H54 (cell line): ENCODE measurements around the gene NUP98.

Source experiments
- DNase-seq: peaks from one replicate; pipeline ENCODE4 v3.0.0; 2011; ENCODE audit warnings: low spot score, mixed read lengths; ENCODE audit not compliant: insufficient read length
- FAIRE-seq: peaks from 3 replicates; lab custom pipeline; 2011; peaks lifted over from hg19 to GRCh38; lab: Jason Lieb, UNC
- POLR2A ChIP-seq: IDR thresholded peaks from 2 replicates; pipeline ENCODE4 v1.6.1; 2011; ENCODE audit warnings: low read depth, mild to moderate bottlenecking, low read length

The NUP98 gene

DNA sequence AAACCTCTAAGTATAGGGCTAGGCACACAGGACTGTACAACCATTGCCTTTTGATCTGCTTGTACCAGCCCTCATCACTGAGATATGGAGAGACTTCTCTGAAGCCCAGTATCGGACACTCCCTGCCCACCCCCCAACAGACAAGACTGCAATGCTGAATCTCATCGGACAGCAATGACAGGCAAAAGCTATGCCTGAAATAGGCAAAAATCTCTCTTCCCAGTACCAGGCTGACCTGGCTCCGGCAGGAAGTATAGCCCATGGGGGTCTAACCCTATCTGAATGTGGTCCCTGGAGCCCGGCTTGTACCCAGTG, 37.0 kb upstream of the NUP98 start:
- TF ChIP-seq POLR2A: no peak
- no peak for FAIRE-seq
- no peak for DNase-seq

DNA sequence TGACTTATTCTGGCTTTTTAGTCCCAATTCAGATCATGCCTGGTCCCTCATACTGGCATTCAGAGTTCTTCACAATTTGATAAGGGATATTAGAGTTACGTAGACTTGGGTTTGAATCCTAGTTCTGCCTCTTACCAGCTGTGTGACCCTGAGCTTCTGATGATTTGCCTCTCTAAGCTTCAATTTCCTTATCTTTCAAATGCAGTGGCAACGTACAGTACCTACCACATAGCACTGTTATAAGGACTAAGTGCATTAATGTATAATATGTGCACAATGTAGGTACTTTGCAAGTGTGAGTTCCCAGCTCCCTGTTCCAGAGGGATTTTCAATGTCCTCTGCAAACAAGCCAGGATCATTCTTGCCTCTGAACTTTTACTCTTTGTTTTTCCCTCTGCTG, 36.1 kb upstream of the NUP98 start:
- DNase-seq: no peak
- FAIRE-seq: no peak
- no peak for TF ChIP-seq POLR2A

DNA sequence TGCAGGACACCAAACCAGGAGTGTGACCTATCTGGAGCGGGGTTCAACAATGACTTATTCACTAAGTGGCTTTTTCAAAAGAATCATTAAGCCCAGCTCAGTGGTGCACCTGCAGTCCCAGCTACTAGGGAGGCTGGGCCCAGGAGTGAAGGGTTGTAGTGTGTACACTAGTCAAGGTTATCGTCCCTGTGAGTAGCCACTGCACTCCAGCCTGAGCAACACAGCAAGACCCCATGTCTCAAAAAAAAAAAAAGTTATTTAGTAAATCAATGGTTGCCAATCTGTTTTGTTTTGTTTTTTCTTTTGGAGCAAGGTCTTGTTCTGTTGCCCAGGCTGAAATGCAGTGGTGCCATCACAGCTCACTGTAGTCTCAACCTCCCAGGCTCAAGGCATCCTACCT, 35.5 kb upstream of the NUP98 start:
- TF ChIP-seq POLR2A: no peak
- no peak for DNase-seq
- FAIRE-seq: no peak

DNA sequence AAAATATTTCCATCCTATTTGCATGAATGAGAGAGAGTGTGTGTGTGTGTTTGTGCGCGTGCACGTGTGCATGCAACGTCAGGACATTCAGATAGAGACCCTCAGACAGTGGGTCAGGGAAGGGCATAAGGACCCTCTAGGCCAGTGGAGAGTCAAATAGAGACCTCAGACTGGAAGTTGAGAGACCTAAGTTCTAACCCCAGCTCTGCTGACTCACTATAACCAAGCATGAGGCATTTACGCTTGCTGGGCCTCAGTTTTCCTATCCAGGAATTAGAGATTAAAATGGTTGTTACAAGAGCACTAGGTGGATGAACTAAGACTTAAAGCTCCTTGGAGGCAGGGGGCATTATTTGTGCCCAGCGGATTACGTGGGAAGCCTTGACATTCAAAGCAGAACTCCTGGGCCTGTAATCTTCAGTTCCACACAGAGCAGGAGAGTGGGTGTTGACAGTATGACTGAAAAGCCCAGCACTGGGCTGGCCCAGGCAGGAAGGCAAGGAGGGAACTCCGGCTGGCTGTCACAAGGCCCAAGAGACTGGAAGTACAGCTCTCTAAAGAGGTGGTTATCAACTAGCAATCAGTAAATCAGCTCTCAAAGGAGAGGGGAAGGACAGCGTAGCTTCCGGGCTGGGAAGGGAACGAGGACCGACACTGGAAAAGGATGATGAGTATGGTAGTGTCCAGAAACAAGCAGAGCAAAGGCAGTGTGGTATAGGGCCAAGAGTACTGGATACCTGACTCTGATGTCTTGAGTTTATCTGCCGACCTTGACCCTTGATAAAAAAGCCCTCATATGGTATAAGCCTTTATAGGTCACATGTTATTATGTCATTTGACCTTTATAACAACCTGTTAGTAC, 34.3 kb upstream of the NUP98 start:
- FAIRE-seq: no peak
- no peak for TF ChIP-seq POLR2A

GRCh38 chr11:3830730-3831129, 33.4 kb upstream of the NUP98 start:
- DNase-seq (no peak), FAIRE-seq (no peak)
- no peak for TF ChIP-seq POLR2A

More for the DNA sequence above, 34.3 kb upstream of the NUP98 start:
- no peak for DNase-seq

DNA sequence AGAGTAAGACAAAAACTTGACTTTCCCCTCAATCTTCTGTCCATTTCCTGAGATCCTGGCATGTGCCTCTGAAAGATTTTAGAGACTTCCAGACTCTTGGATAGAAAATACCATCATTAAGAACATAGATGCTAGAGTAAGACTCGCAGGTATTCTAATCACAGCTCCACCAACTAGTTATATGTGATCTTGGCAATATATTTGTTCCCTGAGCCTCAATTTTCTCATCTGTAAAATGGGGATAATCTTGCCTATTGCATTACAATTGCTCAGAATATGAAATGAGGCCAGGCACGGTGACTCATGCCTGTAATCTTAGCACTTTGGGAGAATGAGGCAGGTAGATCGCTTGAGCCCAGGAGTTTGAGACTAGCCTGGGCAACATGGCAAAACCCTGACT, 32.7 kb upstream of the NUP98 start:
- FAIRE-seq (no peak), DNase-seq (no peak)
- TF ChIP-seq POLR2A: no peak

GRCh38 chr11:3827434-3828186, 30.3 kb upstream of the NUP98 start:
- DNase-seq: no peak
- no peak for FAIRE-seq
- no peak for TF ChIP-seq POLR2A

GRCh38 chr11:3826721-3827120, 29.4 kb upstream of the NUP98 start:
- DNase-seq (no peak), FAIRE-seq (no peak)
- TF ChIP-seq POLR2A: no peak

- TF ChIP-seq POLR2A: no peak
- no peak for DNase-seq
- FAIRE-seq: no peak
These were observed 28.3 kb upstream of the NUP98 start for GRCh38 chr11:3825473-3826154.

DNA sequence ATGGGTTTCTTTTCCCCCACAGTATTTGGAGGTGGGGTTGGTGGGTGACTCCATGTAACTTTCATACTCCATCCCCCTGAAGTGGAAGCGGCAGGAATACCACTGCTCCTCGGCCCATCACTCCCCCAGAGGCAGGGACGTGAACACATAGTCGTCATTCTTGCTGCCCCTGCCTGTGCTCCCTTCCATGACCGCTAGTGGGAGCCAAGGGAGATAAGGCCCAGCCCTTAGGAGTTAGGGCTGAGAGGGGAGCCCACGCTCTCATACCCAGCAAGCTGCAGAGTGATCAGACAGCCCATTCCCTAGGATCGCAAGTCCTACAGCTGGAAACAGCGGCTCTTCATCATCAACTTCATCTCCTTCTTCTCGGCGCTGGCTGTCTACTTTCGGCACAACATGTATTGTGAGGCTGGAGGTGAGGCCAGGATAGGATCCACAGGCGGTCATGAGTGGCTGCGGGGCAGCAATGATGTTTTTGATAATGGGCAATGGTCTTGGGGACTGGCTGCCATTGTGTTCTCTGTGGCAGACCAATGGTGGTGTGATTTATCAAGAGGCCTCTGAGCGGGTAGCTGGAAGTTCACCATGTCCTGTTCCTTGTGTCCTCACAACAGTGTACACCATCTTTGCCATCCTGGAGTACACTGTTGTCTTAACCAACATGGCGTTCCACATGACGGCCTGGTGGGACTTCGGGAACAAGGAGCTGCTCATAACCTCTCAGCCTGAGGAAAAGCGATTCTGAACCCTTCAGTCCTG, 27.5 kb upstream of the NUP98 start:
- FAIRE-seq (no peak), DNase-seq (peak; percentile 61)
- TF ChIP-seq POLR2A: no peak

DNA sequence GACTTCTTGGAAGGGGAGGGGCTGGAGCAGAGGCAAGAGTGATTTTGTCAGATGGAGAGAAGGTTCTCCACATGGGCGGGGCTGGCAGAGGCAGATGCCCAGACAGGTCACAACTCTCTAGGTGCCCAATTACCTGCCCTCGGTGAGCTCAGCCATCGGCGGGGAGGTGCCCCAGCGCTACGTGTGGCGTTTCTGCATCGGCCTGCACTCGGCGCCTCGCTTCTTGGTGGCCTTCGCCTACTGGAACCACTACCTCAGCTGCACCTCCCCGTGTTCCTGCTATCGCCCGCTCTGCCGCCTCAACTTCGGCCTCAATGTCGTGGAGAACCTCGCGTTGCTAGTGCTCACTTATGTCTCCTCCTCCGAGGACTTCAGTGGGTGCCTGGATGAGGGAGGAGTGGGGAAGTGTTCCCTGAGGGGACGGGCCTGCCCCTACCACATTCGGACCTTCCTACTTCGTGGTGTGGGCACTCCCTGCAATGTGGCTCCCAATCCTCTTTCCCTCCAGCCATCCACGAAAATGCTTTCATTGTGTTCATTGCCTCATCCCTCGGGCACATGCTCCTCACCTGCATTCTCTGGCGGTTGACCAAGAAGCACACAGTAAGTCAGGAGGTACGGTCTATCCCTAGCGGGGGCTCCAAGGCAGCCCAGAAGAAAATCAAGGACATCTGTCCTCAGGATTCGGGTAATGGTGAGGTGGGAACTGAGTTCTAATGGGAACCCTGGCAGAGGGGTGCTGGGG, 26.6 kb upstream of the NUP98 start:
- FAIRE-seq (no peak), DNase-seq (no peak)
- TF ChIP-seq POLR2A: no peak

GRCh38 chr11:3823303-3823702, 25.9 kb upstream of the NUP98 start:
- TF ChIP-seq POLR2A: no peak
- DNase-seq: peak; percentile 79
- FAIRE-seq: peak; percentile 45

DNA sequence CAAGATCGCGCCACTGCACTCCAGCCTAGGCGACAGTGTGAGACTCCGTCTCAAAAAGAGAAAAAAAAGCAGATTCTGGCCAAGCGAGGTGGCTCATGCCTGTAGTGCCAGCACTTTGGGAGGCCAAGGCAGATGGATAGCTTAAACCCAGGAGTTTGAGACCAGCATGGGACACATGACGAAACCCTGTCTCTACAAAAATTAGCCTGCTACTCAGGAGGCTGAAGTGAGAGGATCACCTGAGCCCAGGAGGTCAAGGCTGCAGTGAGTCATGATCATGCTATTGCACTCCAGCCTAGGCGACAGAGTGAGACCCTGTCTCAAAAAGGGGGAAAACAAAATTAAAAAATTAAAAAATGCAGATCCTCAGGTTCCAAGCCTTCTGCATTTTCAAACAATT, 25.0 kb upstream of the NUP98 start:
- no peak for FAIRE-seq
- no peak for TF ChIP-seq POLR2A
- no peak for DNase-seq
